WTC11 (cell line): ENCODE results near the gene ERC1.

Experiments
- CTCF ChIP-seq: fragments of 200-600 bp; IDR thresholded peaks from 2 replicates; pipeline ENCODE4 v1.8.0; 2022; ENCODE audit warnings: antibody characterized with exemption
- ESRRA ChIP-seq: sonication (generic); formaldehyde crosslinking; IDR thresholded peaks from 2 replicates; pipeline ENCODE4 v1.8.1; 2022; ENCODE audit warnings: mild to moderate bottlenecking, missing genetic modification reagents, borderline replicate concordance
- MAX ChIP-seq: sonication (generic); formaldehyde crosslinking; IDR thresholded peaks from 2 replicates; pipeline ENCODE4 v1.8.0; 2022; ENCODE audit warnings: mild to moderate bottlenecking, missing genetic modification reagents
- NFE2L1 ChIP-seq: sonication (generic); formaldehyde crosslinking; IDR thresholded peaks from 2 replicates; pipeline ENCODE4 v1.8.1; 2023; ENCODE audit warnings: missing genetic modification reagents
- RELA ChIP-seq: sonication (generic); formaldehyde crosslinking; IDR thresholded peaks from 2 replicates; pipeline ENCODE4 v1.8.1; 2022; ENCODE audit warnings: missing genetic modification reagents, mild to moderate bottlenecking, borderline replicate concordance
- TEAD4 ChIP-seq: sonication (generic); formaldehyde crosslinking; IDR thresholded peaks from 2 replicates; pipeline ENCODE4 v1.8.0; 2022; ENCODE audit warnings: mild to moderate bottlenecking, missing genetic modification reagents
- ZBTB21 ChIP-seq: sonication (generic); formaldehyde crosslinking; IDR thresholded peaks from 2 replicates; pipeline ENCODE4 v1.8.1; 2023; ENCODE audit warnings: mild to moderate bottlenecking, missing genetic modification reagents, borderline replicate concordance
- ZNF232 ChIP-seq: sonication (generic); formaldehyde crosslinking; IDR thresholded peaks from 2 replicates; pipeline ENCODE4 v1.8.0; 2022; ENCODE audit warnings: mild to moderate bottlenecking, missing genetic modification reagents
- ZNF263 ChIP-seq: sonication (generic); formaldehyde crosslinking; IDR thresholded peaks from 2 replicates; pipeline ENCODE4 v1.8.1; 2022; ENCODE audit warnings: low read depth, mild to moderate bottlenecking, moderate library complexity, missing genetic modification reagents
- ZNF396 ChIP-seq: fragments of 250-450 bp; sonication (Bioruptor Pico); IDR thresholded peaks from 2 replicates; pipeline ENCODE4 v1.8.0; 2021; ENCODE audit warnings: mild to moderate bottlenecking, moderate library complexity, borderline replicate concordance

- TF ChIP-seq CTCF: no peak
- TF ChIP-seq TEAD4 (CRISPR knock-in tag): no peak
- TF ChIP-seq ZNF263: no peak
- TF ChIP-seq ZBTB21: no peak
- no peak for TF ChIP-seq ZNF232 (CRISPR knock-in tag)
- no peak for TF ChIP-seq RELA (CRISPR knock-in tag)
- TF ChIP-seq MAX: no peak
- TF ChIP-seq NFE2L1 (CRISPR knock-in tag): no peak
- no peak for TF ChIP-seq ESRRA (CRISPR knock-in tag)
- no peak for TF ChIP-seq ZNF396 (CRISPR knock-in tag)
Observed at GRCh38 chr12:1318327-1319031, 327.5 kb downstream of the ERC1 start.
